GM19468 (cell line): ENCODE data around the gene DDX31.

Experiments
- ATAC-seq: cut with Tn5 transposase; IDR thresholded peaks from one replicate; pipeline ENCODE4 v1.9.1; 2021; ENCODE audit warnings: mild to moderate bottlenecking, moderate library complexity, moderate number of reproducible peaks; ENCODE audit not compliant: unreplicated experiment; ENCODE audit errors: extremely low read depth

DDX31 gene

DNA sequence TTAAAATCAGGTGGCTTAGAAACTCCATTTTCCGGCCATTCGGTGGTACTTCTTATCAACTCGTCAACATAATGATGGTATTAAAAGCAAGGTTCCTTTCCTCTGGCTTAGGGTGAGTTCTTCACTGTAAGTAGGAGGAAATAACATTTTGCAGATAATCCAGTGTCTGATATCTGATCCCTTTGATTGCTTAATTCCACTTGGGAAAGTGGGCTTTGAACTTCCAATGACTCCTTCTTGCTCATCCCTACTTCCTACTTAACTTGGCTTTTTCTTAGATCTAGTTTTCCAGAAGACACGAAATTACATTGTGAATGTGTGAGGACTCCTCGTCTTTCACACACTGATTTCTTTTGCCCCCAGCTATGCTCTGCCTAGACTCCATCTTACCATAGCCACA is 31.5 kb downstream of the DDX31 start:
- no peak for ATAC-seq

DNA sequence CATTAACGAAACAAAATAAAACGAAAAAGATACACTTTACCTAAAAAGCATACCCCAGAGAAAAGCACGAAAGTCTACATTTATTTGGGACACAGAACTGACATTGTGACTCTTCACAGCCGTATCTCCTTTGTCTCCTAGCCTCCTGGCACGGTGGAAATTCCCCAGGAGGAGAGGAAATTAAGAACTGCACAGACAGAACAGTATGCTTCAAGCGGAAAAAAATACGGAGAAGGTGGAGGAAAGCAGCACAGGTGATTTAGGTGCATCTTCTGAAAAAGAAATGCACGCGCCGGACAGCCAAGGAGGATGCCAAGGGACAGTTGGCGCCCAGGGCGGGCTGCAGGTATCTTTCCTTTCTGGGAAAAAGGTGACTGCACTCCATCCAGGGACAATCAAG is 32.0 kb downstream of the DDX31 start:
- no peak for ATAC-seq

DNA sequence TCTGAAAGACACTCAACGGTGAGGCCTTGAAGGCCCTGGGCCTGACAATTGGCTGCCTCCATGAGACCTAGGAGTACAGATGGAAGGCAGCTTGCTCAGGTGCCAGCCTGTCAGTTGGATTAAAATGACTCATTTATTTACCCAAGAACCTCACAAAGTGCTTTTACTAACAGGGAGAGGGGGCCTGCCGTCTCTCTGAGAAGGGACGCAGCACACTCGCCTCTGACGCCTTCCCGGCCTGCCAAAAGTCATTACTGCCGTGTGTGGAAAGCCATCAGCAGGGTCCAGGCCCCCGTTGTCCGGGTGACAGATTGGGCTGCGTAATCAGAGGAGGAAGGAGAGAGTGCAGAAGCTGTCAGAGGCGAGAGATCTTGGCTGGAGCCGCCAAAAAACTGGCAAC is 32.4 kb downstream of the DDX31 start:
- no peak for ATAC-seq

DNA sequence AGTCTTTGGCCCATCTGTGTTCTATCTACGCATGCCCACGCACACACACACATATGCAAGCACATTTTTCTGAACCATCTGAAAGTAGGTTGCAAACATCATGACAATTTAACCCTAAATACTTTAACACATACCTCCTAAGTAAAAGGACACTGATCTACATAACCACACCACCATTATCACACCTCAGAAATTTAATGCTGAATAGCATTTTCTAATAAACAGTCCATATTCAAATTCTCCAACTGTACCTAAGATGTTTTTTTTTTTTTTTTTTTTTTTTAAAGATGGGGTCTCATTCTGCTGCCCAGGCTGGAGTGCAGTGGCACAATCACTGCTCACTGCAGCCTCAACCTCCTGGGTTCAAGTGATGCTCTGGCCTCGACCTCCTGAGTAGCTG is 35.5 kb downstream of the DDX31 start:
- ATAC-seq = no peak

DNA sequence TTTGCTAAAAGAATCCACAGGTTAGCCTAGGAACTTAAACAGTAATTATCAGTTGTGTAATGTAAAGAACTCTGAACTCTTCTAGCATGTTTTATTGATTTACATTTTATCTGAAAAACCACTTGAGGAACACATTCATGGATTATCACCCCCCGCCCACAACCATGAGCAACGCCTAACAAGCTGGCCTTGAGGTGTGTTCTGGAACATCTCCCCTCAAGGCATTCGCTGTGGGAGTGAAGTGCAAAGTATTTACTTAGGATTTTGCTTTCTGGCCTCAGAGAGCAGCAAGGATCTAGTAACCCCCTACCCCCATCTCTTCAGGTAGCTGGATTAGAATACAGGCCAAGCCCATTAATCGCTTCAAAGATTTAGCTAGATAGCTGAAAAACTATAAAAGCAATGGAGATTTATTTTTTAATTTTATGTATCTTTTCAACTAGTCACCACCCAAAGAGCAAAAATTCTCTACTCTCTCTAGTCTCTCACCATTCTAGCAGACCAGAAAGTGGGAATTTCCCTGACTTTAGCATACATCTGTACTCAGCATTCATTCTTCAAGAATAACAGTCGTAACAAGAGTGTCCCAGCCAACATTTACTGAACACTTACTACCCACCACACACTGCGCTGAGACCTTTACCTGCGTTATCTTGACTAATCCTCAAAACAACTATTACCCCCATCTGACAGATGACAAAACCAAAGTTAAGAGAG is 37.2 kb downstream of the DDX31 start:
- ATAC-seq = no peak

DNA sequence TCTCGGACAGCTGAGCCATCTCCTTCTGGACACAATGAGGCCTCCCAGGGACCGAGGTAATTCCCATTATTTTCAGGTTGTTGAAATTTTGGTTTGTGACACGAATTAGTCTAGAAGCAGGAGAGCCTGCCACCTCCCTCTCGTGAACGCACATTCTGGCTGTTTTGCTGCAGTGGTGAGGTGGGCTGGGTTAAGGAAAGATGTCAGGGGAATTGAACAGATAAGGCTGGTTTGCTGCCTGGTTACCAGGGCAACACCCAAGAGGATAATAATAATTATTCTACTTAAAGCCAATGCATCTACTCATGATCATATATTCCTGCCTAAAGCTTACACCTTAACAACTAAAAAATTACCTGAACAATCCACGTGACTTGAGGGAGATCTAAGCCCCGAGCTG is 38.1 kb downstream of the DDX31 start:
- no peak for ATAC-seq

DNA sequence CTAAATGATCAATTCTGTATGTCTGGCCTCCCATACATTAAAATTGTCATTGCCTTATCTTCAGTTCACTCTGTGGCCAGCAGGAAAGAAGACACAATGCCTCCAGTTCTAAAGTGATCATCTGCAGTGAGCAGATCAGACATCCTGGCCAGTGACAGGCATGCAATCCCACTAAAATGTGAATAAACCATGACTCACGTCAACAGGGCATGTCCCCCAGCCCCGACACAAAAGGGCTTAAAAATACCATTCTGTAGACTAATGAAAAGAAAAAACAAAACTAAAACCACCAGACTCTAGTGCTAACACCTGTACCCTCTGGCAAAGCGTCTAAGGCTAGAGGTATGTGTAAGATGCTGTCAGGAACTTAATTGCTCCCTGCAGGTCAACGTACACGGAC is 38.5 kb downstream of the DDX31 start:
- ATAC-seq = no peak

DNA sequence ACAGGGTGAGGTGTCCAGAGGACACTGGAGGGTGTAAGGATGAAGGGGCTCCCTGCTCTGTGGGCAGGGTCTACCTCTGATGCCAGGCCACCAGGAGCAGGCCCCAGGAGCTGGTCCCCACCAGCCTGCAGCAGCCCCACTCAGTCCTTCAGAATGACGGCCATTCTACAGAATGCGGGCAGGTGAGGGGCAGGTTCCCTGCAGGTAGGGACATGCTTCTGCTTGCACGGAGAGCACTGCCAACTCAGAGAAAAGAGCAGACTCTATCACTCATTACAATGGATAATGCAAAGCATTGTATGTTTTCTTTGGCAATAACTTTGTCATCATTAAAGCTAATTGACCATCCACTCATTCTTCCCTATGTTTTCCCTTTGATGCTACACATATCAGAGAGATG is 39.0 kb downstream of the DDX31 start:
- ATAC-seq = no peak

DNA sequence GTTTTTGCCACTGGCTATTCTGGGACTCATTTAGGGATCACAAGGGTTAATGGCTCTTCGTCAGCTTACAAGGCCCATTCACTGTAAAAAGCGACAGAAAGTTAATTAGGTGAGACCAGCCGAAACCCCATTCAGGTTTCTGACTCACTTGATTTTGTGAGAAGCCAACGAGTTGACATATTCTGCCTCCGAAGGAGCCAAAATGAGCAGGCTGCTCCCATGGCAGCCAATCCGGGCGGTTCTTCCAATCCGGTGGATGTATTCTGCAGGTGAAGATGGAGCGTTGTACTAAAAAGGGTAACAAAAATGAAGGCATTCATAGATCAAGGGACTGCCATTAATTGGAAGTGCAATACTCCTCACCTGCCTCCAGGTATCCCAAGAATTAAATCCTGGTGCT is 39.7 kb downstream of the DDX31 start:
- ATAC-seq = no peak

DNA sequence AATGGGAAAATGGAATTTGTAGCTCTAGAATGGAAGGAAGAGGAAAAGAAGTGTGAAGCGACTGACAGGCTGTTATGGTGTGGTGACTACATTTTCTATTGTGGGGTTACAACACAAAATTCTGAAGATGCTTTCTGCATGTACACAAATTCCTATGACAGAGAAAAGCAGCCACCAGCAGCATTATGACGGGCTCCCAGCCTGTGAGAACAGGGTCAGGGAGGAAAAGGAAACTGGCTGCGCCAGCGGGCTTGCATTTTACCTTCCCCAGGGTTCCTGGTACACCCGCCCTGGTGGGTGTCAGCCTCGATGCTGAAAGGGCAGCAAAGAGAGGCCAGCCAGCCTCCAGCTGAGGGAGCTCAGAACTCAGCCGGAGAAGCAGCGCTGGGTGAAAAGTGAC is 41.0 kb downstream of the DDX31 start:
- ATAC-seq = no peak

DNA sequence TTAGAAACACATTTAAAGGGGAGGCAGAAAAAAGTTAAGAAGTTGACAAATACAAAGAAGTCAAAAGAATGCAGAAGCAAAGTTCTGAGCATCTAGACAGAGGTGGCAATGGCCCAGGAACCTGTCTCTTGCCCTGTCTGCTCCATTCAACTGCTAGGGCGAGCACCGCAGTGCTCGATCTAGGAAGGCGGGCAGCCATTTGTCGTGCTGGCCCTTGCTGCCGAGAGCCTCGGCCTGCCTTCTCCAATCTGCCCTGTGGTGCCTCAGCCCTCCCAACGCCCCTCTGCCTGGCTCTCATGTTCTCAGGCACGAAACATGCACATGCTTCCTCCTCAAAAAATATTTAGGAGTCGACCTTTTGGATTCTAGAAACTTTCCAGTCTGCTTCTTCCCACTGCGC is 42.2 kb downstream of the DDX31 start:
- ATAC-seq = no peak

DNA sequence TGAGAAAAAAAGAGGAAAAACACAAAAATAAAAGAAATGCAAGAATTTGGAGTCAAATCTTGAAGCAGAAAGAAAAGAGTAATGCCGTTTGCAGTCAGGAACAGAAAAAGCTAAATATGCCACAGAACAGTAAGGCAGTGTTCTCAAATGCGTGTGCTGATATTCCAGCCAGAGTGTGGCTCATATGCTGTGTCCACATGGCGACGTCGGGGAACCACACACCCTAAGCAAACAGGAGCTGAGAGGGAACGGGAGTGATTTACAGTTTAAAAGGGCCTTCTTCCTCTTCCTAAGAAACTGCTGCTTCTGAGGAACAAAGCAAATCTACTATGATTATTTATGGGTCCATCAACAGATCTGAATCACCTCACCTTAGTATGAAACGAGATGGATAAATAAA is 42.7 kb downstream of the DDX31 start:
- ATAC-seq = no peak

DNA sequence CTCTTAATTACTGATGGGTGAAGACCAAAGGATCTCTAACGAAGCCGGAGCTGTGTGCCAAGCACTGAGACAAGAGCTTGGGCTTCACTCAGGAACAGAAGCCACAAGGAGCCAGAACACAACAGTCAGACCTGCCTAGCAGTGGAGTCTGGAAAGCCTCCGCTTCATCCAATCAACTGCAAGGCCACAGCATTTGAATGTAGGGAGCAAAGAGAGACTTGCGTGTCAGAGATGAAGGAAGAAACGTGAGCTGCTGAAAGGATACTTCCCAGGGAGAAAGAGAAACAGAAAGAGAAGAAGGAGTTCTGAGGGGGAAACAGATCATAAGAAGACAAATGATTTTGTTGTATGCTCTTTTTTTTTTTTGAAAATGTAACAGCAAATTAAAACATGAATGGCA is 43.5 kb downstream of the DDX31 start:
- no peak for ATAC-seq

DNA sequence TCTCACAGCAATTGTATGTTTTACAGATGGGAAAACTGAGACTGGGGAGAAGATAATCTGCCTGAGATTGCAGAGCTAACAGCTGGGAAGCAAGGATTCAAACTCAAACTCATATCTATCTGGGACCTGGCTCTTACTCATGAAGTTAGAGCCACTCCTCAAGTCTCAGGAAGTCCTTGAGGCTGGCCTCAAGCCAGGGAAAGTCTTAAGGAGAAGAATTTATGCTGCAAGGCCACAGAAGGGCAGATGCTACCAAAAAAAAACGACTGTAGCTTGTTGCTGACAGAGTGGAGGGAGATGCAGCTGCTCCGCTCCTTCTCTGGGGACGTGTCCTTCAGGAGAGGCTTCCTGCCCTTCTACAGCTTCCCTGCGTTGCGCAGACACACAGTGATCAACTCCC is 47.6 kb downstream of the DDX31 start:
- no peak for ATAC-seq

DNA sequence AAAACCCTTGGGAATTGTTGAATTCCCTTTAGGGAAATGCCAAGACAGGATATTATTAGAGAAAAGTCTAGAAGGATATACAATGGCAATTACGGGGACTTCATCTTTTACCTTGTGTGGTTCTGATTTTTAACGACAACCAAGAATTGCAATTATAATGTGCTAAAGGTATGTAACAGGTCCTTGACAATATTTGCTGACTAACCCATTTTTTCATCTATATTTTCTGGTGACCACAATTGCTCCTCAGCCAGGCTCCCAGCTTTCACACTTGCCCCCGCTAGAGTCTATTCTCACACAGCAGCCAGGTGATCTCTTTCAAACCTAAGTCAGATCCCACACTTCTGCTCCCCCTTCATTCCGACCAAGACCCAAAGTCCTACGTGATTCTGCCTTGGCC is 53.1 kb downstream of the DDX31 start:
- no peak for ATAC-seq

DNA sequence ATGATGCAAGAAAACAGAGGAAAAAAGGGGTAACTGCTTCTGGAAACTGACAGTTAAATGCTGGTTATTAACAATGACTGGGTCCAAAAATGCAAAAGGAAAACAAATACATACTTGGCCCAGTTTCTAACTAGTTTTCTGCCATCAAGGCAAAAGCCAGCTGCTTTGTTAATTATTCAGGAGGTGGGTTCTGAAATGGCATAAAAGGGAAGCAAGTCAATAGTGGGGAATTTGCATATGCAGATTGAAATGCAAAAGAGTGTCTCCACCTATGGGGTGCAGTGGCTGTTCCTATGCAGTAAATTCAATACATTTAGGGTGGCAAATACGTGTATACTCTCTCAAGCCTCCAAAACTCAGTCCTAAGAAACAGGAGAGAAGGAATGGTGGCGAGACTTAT is 54.0 kb downstream of the DDX31 start:
- no peak for ATAC-seq

DNA sequence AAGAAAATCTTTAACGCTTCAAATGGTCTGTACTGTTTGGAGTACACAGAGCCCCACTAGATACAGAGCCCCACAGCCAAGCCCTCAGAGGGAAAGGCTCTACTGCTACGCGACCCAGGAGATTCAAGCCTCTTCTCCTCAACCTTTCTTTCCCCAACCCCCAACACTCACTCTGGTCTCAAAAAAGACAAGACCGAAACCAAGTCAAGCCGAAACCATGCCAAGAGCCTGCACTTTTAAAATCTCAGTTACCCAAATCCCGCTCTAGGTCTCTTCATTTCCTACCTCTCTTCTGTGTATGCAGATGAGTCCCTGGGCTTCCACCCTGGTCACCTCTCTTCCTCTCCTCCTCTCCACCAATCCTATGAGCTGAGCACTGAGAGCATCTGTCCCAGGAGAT is 55.5 kb downstream of the DDX31 start:
- no peak for ATAC-seq

DNA sequence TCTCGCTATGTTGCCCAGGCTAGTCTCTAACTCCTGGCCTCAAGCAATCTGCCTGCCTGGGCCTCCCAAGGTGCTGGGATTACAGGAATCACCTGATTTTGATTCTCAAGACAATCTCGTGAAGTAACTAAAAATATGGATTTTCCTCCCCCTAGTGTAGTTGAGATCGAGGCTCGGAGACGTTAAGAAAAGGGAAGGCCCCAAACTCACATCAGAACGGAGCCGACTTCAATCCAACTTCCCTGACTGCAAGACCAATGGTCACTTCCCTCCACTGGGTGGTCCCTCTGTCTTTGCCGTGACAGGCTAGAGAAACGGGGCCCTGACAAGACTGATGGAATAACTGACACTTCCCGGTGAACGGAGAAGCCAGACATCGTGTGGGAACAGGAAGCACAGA is 59.1 kb downstream of the DDX31 start:
- ATAC-seq = no peak

DNA sequence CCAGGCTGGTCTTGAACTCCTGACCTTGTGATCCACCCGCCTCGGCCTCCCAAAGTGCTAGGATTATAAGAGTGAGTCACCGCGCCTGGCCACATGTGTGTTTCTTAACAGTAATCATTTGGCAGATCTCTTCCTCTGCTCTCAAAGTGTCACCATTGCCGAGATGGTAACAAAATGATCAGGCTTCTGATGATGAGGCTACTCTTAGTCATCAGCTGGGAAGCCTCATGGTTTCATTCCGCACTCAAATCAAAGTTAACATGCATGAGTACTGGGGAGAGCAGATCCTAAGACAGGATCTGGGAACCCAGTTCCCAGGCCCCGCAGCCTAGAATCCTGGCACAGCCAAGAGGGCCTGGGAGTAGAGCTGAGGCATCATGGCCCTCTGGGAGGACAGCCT is 60.0 kb downstream of the DDX31 start:
- no peak for ATAC-seq

DNA sequence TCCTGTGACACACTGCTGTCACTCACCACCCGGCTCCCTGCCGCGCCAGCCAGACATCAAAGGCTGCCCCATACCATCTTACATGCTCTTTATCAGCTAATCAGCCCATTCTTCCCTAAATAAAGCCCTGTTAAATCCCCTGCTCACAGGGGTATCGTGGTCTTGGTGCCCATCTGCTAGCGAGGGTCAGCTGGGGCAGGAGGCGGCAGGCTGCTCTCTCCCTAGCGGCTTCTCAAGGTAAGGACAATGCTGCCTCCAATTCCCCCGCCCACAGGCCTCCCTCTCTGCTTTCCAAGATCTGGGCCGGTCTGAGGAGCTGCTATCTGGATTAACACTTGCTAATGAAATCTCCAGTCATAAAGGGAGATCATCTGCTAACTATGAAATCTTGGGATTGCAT is 60.6 kb downstream of the DDX31 start:
- no peak for ATAC-seq

DNA sequence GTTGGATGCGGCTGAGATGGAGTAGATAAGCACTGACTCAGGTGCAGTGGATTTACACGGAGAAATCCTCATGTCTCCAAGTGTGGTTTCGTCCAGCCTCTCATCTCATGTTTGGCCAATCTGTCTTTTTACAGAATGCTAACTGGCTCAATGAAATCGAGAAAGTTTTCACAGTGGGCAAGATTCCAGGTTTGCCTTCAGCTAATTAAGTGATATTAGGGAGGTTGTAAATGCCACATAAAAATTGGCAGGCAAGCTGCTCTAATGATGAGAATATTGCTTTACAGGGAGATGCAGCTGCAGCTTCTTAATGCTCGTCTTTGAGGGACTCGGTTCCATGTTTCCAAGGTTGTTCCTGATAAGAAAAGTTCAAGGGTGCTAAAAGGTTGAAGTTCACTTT is 63.7 kb downstream of the DDX31 start:
- ATAC-seq = no peak

DNA sequence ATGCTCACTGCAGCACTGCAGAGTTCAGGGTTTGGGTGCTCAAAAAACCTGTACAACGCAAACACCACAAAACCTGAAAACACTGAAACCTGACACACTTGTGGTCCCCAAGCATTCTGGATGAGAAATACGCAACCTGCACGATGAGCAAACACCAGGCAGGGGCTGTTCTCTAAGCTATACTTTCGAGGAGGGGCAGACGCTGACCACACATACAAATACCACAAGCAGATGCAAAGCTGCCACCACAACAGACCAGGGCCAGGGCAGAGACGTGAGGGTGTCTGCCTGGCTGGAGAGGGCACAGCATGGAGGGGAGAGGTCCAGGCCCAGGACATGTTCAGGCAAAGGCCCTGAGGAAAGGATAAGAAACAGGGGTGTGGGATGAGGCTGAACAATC is 64.4 kb downstream of the DDX31 start:
- no peak for ATAC-seq

DNA sequence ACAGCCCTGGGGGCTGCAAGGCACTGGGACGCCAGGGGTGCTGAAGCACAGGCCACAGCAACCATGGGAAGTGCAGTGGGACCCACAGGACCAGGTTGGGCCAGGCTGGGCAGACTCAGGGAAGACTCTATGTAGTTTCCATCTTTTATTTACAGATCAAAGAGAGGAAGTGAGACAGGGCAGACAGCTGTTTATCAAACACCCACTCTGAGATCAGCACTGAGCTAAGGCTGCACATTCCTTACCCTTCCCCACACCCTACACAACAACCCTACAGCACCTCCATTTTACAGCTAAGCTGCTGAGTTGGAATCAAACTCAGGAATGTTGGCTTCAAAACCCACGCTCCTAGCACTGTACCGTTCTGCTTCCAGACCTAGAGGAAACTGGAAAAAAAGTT is 67.6 kb downstream of the DDX31 start:
- no peak for ATAC-seq
